ENCODE measurements around the gene GPC5.
"Not testable (repeated sequence)": the region's sequence is repeated elsewhere in the genome, so short reads cannot be mapped to it uniquely, and the experiment has no call there.

GPC5 gene

DNA sequence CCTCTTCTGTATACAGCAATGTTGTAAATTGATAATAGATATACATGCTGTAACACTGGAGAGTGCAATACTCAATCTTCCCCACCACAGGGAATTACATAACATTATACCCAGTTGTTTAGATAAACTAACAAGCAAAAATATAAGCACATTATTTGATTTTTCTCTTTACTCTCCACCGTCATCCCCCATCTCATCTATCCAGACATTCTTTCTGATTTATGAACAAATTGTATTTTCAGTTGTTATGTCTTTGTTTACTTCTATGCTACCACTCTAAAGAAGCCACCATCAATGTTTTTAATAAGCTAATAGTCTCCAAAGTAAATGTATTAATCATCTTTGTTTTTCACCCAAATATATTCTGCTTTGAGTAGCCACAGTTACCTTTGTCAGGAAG is 1337.5 kb downstream of the GPC5 start:
- no peak overlapping the region for H3K27ac Mint-ChIP-seq
- no peaks in the 10 kb centered on the region for H3K36me3 Mint-ChIP-seq
- CTCF ChIA-PET, result interaction anchor here (0.6 kb wide), 1 partner anchor 27 kb away, joined by 3 read pairs; no protein-coding TSS in a partner anchor

DNA sequence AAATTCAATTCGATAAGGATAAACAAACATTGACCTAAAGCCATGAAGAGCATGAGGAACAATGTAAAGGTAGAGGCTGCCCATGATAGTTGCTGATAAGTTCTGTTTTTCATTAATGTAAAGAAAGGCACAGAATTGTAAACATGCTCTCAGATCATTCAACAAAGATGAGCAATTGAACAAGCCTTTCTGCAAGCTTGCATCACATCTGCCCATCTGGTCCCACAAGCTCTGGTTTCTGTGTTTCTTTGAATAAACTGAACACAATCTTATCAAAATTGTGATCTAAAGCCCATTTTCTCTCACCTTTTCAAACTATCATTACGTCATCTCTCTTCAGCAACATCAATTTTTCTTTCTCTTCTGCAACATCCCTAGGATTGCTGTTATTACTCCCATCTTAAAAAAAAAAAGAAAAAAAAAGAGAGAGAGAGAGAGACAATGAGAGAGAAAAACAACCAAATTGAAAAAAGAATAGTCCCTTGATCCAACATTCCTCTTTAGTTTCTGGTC is 1340.9 kb downstream of the GPC5 start:
- no peak overlapping the region for H3K27ac Mint-ChIP-seq
- no peaks in the 10 kb centered on the region for H3K4me1 Mint-ChIP-seq
- CTCF ChIA-PET, result no interaction called here
- no peak for DNase-seq
- no peaks in the 10 kb centered on the region for H3K36me3 Mint-ChIP-seq
- H3K27me3 Mint-ChIP-seq, result no peaks in the 10 kb centered on the region
- H3K4me3 Mint-ChIP-seq, result no peak overlapping the region
- H3K9me3 Mint-ChIP-seq, result peaks cover 3% of the 10 kb centered on the region

More for the DNA sequence above, 1337.5 kb downstream of the GPC5 start:
- peaks cover 3% of the 10 kb centered on the region for H3K9me3 Mint-ChIP-seq
- H3K4me1 Mint-ChIP-seq, result no peaks in the 10 kb centered on the region
- no peak for DNase-seq
- no peak overlapping the region for H3K4me3 Mint-ChIP-seq
- H3K27me3 Mint-ChIP-seq, result no peaks in the 10 kb centered on the region

DNA sequence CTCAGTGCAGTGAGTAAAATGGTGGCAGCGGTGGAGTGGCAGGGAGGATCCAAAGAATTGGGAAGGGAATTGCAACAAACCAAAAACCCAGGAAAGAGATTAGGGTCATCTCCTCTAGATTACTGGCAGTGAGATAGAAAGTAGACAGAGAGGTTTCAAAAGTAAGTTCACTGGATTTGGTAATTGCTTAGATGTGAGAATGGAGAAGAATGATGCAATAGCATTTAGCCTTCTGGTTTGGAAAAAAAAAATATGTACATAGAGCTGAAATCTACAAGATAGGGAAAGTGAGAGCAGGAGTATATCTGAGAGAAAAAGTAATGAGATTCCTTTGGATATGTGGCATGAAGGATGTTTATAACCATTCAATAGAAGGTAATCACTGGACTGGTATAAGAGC is 1345.6 kb downstream of the GPC5 start:
- no peaks in the 10 kb centered on the region for H3K27me3 Mint-ChIP-seq
- no peaks in the 10 kb centered on the region for H3K4me1 Mint-ChIP-seq
- DNase-seq, result no peak
- peaks cover 3% of the 10 kb centered on the region for H3K9me3 Mint-ChIP-seq
- CTCF ChIA-PET, result no interaction called here
- H3K27ac Mint-ChIP-seq, result no peak overlapping the region
- no peak overlapping the region for H3K4me3 Mint-ChIP-seq
- no peaks in the 10 kb centered on the region for H3K36me3 Mint-ChIP-seq

DNA sequence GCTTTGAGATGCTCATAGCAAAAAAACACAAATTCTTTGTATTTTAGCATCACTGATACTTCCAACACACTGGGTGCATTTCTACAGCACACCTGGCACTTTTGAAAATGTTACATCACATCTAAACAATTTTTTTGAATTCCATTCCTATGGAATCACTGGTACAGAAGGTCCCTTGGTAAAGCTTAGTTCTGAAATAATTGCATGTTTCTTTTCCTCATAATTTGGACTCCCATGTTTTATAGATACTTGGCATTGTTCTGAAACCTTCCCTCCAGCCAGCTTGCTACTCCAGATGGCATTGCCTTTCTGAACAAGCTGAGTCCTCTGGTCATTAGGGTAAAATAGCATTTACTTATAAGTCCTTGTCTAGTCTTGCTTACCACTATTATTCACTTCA is 1346.8 kb downstream of the GPC5 start:
- H3K4me1 Mint-ChIP-seq, result no peaks in the 10 kb centered on the region
- CTCF ChIA-PET, result no interaction called here
- DNase-seq, result no peak
- H3K27ac Mint-ChIP-seq, result no peak overlapping the region
- H3K9me3 Mint-ChIP-seq, result no peaks in the 10 kb centered on the region
- H3K27me3 Mint-ChIP-seq, result no peaks in the 10 kb centered on the region
- H3K36me3 Mint-ChIP-seq, result no peaks in the 10 kb centered on the region
- H3K4me3 Mint-ChIP-seq, result no peak overlapping the region

DNA sequence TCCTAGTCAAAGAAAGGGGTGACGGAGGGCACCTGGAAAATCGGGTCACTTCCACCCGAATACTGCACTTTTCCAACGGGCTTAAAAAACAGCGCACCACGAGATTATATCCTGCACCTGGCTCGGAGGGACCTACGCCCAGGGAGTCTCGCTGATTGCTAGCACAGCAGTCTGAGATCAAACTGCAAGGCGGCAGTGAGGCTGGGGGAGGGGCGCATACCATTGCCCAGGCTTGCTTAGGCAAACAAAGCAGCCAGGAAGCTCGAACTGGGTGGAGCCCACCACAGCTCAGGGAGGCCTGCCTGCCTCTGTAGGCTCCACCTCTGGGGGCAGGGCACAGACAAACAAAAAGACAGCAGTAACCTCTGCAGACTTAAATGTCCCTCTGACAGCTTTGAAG is 1354.3 kb downstream of the GPC5 start:
- H3K27ac Mint-ChIP-seq, H3K27me3 Mint-ChIP-seq, H3K4me3 Mint-ChIP-seq, H3K9me3 Mint-ChIP-seq, H3K36me3 Mint-ChIP-seq, DNase-seq, H3K4me1 Mint-ChIP-seq, CTCF ChIA-PET: not testable (repeated sequence)

DNA sequence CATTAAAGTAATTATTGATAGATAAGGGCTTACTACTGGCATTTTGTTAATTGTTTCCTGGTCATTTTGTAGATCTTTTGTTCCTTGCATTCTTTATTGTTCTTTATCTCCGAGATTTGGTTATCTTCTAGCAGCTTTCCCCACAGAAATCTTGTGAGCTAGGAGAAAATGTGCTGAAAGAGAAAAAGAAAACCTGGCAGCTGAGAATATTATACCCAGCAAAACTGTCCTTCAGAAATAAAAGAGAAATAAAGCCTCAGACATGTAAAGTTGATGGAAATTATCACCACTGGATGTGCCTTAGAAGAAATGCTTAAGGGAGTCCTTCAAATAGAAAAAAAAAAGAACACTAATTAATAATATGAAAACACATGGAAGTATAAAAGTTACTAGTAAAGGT is 1363.3 kb downstream of the GPC5 start:
- CTCF ChIA-PET, result no interaction called here
- no peaks in the 10 kb centered on the region for H3K36me3 Mint-ChIP-seq
- H3K4me1 Mint-ChIP-seq, result no peaks in the 10 kb centered on the region
- H3K9me3 Mint-ChIP-seq, result peaks cover 16% of the 10 kb centered on the region
- no peak overlapping the region for H3K27ac Mint-ChIP-seq
- no peak for DNase-seq
- H3K27me3 Mint-ChIP-seq, result no peaks in the 10 kb centered on the region
- no peak overlapping the region for H3K4me3 Mint-ChIP-seq

DNA sequence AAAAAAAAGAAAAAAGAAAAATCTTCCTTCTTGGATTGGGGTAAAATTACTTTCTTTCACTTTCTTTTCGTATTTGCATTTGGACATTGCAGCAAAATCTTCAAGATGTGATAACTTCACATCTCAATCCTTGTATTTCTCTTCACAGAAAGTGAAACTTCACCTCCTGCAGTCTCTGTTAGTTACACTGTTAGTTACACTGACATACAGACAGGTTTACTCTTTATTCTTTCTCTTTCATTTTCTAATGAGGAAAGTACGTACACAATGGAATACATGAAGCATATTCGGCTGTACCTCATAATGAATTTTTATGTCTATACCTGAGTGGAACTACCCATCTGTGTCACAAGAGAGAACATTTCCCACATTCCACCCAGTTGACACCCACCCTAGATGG is 1369.0 kb downstream of the GPC5 start:
- Mint-ChIP-seq H3K36me3 (no peaks in the 10 kb centered on the region), H3K4me3 (no peak overlapping the region)
- no peak for DNase-seq

DNA sequence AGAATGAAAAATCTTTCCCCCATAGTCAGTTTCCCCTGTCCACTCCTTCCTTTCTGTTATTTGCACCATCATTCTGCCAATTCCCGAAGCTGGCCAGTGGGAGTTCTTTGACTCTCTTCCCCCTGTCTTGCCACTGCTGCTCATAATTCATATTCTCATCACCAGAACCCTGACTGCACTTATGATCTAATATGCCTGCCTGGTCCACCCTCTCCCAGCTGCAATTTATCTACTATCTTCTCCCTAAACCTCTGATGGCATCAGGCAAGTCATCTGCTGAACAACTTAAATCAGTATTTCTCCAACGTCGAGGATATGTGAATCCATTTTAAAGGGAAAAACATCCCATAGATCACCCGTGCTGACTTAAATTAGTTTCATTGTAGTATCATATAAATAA is 1370.2 kb downstream of the GPC5 start:
- Mint-ChIP-seq H3K27ac (no peak overlapping the region), H3K4me1 (no peaks in the 10 kb centered on the region), H3K27me3 (no peaks in the 10 kb centered on the region), H3K4me3 (no peak overlapping the region), H3K9me3 (peaks cover 4% of the 10 kb centered on the region), H3K36me3 (no peaks in the 10 kb centered on the region)
- no peak for DNase-seq
- CTCF ChIA-PET, result no interaction called here

More for the DNA sequence above, 1369.0 kb downstream of the GPC5 start:
- Mint-ChIP-seq H3K4me1 (no peaks in the 10 kb centered on the region), H3K27me3 (no peaks in the 10 kb centered on the region), H3K27ac (no peak overlapping the region), H3K9me3 (peaks cover 8% of the 10 kb centered on the region)
- CTCF ChIA-PET, result no interaction called here

DNA sequence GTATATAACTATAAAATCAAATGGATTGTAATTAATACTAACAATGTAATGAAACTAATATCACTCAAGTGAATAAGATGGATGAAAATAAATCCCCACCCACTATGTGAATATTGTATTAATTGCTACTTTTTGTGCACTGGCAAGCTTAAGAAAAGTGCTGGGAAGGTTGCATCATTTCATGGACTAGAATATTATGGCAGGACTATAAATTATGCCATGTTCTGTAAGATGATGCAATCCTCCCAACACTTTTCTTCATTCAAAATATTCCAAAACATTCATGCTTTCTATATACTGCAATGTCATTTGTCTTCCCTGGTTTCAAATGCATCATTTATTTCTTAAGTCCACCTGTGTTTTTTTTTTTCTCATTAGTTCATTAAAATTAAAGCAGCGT is 1370.6 kb downstream of the GPC5 start:
- peaks cover 1% of the 10 kb centered on the region for H3K9me3 Mint-ChIP-seq
- H3K4me1 Mint-ChIP-seq, result no peaks in the 10 kb centered on the region
- no peaks in the 10 kb centered on the region for H3K27me3 Mint-ChIP-seq
- H3K4me3 Mint-ChIP-seq, result no peak overlapping the region
- no peak overlapping the region for H3K27ac Mint-ChIP-seq
- DNase-seq, result no peak
- CTCF ChIA-PET, result no interaction called here
- H3K36me3 Mint-ChIP-seq, result no peaks in the 10 kb centered on the region

DNA sequence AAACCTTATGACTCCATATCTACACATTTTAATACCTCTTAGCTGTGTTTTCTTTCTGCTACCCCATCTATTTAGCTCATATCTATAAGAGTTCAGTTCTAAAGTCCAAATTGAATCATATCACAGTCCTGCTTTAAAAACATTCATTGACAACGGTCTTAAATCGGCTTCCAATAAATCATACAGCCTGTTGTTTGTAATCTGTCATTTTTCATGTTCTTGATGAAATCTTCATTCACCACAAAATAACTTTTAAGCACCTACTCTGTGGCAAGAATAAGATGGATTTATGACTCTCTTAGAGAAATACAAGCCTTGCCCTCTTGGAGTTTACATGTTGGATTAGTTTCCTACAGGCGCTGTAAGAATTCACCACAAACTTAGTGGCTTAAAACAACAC is 1377.2 kb downstream of the GPC5 start:
- Mint-ChIP-seq H3K27me3 (no peaks in the 10 kb centered on the region), H3K4me3 (no peak overlapping the region), H3K9me3 (no peaks in the 10 kb centered on the region)

DNA sequence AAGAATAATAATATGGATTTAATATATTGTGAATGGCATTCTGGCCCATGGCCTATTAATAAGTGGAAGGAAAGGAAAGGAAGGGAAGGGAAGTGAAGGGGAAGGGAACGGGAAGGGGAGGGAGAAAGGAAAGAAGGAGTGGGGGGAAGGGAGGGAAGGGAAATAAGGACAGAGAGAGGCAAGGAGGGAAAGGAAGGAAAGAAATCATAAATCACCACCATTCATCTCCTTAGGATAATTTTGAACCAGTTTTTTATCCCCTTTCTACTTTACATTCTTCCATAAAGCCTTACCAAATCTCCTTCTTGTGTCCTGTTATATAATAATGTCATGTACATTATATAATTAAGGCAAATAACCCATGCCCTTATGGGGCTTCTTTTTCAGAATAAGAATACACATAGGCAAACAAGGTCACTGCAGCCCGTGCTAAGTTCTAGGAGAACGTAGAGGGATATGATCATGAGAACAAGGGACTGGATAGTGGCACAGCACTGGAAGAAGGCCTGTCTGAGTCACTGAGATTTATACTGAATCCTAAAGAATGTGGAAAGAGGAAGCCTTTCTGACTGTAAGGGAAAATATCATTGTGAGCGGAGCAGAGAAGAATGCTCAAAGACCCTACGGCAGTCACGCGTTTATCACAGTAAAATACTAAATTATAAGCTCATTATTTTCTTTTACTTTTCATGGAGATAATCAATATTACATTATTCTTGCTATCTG is 1383.7 kb downstream of the GPC5 start:
- Mint-ChIP-seq H3K4me3 (no peak overlapping the region), H3K27me3 (no peaks in the 10 kb centered on the region), H3K4me1 (no peaks in the 10 kb centered on the region), H3K27ac (no peak overlapping the region), H3K9me3 (peaks cover 2% of the 10 kb centered on the region), H3K36me3 (no peaks in the 10 kb centered on the region)
- DNase-seq, result no peak
- CTCF ChIA-PET, result no interaction called here

More for the DNA sequence above, 1377.2 kb downstream of the GPC5 start:
- no peak for DNase-seq
- CTCF ChIA-PET, result no interaction called here
- H3K27ac Mint-ChIP-seq, result no peak overlapping the region
- H3K4me1 Mint-ChIP-seq, result no peaks in the 10 kb centered on the region
- no peaks in the 10 kb centered on the region for H3K36me3 Mint-ChIP-seq

DNA sequence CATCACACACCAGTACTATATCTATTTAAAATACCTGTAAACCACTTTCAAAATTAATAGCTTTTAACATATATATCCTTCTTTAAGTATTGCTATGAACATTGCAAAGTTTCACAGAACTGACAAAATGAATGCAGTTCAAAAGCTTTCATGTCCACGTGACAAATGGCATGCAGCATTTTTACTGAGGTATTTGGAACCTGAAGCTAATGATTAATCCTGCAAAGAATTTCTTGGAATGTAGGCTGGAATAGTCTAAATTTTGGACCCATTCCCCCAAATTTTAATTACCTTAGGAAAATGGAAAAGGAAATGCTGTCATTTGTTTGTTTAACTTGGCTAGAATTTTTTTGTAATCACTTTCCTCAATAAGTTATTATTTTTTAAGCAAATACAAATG is 1404.4 kb downstream of the GPC5 start:
- CTCF ChIA-PET, result no interaction called here
- peaks cover 8% of the 10 kb centered on the region for H3K4me1 Mint-ChIP-seq
- DNase-seq, result no peak
- H3K36me3 Mint-ChIP-seq, result no peaks in the 10 kb centered on the region
- H3K4me3 Mint-ChIP-seq, result no peak overlapping the region
- H3K27ac Mint-ChIP-seq, result no peak overlapping the region
- no peaks in the 10 kb centered on the region for H3K27me3 Mint-ChIP-seq
- H3K9me3 Mint-ChIP-seq, result peaks cover 3% of the 10 kb centered on the region

DNA sequence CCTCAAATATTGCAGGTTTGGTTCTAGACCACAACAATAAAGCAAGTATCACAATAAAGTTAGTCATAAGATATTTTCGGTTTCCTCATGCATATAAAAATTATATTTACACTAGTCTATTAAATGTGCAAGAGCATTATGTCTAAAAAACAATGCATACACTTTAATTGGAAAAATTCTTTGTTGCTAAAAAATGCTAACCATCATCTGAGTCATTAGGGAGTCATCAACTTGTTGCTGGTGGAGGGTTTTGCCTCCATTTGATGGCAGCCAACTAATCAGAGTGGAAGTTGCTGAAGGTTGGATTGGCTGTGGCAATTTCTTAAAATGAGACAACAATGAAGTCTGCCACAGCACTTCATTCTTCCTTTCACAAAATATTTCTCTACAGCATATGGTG is 1405.9 kb downstream of the GPC5 start:
- no peaks in the 10 kb centered on the region for H3K36me3 Mint-ChIP-seq
- H3K27ac Mint-ChIP-seq, result no peak overlapping the region
- H3K4me3 Mint-ChIP-seq, result no peak overlapping the region
- DNase-seq, result no peak
- H3K27me3 Mint-ChIP-seq, result no peaks in the 10 kb centered on the region
- CTCF ChIA-PET, result no interaction called here
- peaks cover 8% of the 10 kb centered on the region for H3K4me1 Mint-ChIP-seq
- peaks cover 3% of the 10 kb centered on the region for H3K9me3 Mint-ChIP-seq

DNA sequence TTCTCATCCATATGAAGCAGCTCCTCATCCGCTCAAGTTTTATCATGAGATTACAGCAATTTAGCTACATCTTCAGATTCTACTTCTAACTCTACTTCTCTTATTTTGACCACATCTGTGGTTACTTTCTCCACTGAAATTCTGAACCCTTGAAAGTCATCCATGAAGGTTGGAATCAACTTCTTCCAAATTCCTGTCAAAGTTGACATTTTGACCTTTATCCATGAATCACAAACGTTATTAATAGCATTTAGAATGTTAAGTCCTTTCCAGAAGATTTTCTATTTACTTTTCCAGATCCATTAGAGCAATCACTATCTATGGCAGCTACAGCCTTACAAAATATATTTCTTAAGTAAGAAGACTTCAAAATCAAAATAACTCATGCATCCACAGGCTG is 1406.5 kb downstream of the GPC5 start:
- Mint-ChIP-seq H3K36me3 (no peaks in the 10 kb centered on the region), H3K4me3 (no peak overlapping the region), H3K27ac (no peak overlapping the region), H3K27me3 (no peaks in the 10 kb centered on the region), H3K9me3 (peaks cover 3% of the 10 kb centered on the region), H3K4me1 (peaks cover 8% of the 10 kb centered on the region)
- DNase-seq, result no peak
- CTCF ChIA-PET, result no interaction called here

DNA sequence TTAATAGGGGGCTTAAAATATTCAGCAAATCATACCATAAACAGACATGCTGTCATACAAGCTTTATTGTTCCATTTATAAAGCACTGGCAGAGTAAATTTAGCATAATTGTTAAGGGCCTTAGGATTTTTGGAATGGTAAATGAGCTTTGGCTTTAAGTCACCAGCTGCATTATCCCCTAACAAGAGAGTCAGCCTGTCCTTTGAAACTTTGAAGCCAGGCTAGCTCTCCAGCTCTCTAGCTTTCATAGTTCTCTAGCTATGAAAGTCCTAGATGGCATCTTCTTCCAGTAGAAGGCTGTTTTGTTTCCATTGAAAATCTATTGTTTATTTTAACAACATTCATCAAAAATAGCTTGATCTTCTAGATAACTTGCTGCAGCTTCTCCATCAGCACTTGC is 1407.3 kb downstream of the GPC5 start:
- CTCF ChIA-PET, result no interaction called here
- Mint-ChIP-seq H3K36me3 (no peaks in the 10 kb centered on the region), H3K27ac (no peak overlapping the region), H3K4me1 (peaks cover 8% of the 10 kb centered on the region), H3K4me3 (peak overlapping the region; percentile 59), H3K9me3 (peaks cover 3% of the 10 kb centered on the region), H3K27me3 (no peaks in the 10 kb centered on the region)
- no peak for DNase-seq

DNA sequence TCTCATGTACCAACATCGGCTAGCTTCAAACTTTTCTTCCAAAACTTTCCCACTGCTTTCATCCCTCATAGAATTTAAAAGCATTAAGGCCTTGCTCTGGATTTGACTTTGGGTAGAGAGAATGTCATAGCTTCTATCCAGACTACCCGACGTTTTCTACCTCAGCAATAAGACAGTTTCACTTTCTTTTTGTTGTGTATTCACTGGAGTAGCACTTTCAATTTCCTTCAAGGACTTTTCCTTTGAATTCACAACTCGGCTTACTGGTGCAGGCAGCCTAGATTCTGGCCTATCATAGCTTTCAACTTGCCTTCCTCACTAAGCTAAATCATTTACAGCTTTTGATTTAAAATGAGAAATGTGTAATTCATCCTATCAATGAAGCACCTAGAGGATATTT is 1407.8 kb downstream of the GPC5 start:
- peak overlapping the region; percentile 2 for H3K27ac Mint-ChIP-seq
- H3K4me1 Mint-ChIP-seq, result peaks cover 8% of the 10 kb centered on the region
- H3K36me3 Mint-ChIP-seq, result no peaks in the 10 kb centered on the region
- H3K27me3 Mint-ChIP-seq, result no peaks in the 10 kb centered on the region
- H3K4me3 Mint-ChIP-seq, result peak overlapping the region; percentile 59
- no peak for DNase-seq
- CTCF ChIA-PET, result no interaction called here
- peaks cover 3% of the 10 kb centered on the region for H3K9me3 Mint-ChIP-seq
